Midbrain (tissue), 1 donor: ENCODE data around the gene SPATA33.
"Not testable (repeated sequence)": the region's sequence is repeated elsewhere in the genome, so short reads cannot be mapped to it uniquely, and the experiment has no call there.

Source experiments
- DNase-seq: peaks from one replicate; lab custom pipeline; 2025; lab: John Stamatoyannopoulos, UW

Gene SPATA33

GRCh38 chr16:89629827-89630610 is 27.6 kb upstream of the SPATA33 start:
- DNase-seq: no peak

GRCh38 chr16:89633064-89633631 is 24.5 kb upstream of the SPATA33 start:
- DNase-seq: no peak

- not testable (repeated sequence) for DNase-seq
Measured at GRCh38 chr16:89634463-89635385, 22.9 kb upstream of the SPATA33 start.

- no peak for DNase-seq
Measured at GRCh38 chr16:89636663-89637062, 21.0 kb upstream of the SPATA33 start.

GRCh38 chr16:89637379-89637778 is 20.3 kb upstream of the SPATA33 start:
- DNase-seq: no peak

- no peak for DNase-seq
Measured at GRCh38 chr16:89638455-89638854, 19.2 kb upstream of the SPATA33 start.

- DNase-seq: no peak
Measured at GRCh38 chr16:89639385-89639784, 18.3 kb upstream of the SPATA33 start.

GRCh38 chr16:89641458-89642119 is 16.0 kb upstream of the SPATA33 start:
- no peak for DNase-seq

GRCh38 chr16:89642574-89642973 is 15.1 kb upstream of the SPATA33 start:
- no peak for DNase-seq

- DNase-seq: no peak
Measured at GRCh38 chr16:89643769-89644300, 13.8 kb upstream of the SPATA33 start.

GRCh38 chr16:89645122-89645521 is 12.5 kb upstream of the SPATA33 start:
- no peak for DNase-seq

GRCh38 chr16:89646270-89646669 is 11.4 kb upstream of the SPATA33 start:
- DNase-seq: no peak

- DNase-seq: no peak
Measured at GRCh38 chr16:89646906-89647305, 10.7 kb upstream of the SPATA33 start.

- no peak for DNase-seq
Measured at GRCh38 chr16:89651584-89651983, 6.1 kb upstream of the SPATA33 start.

- DNase-seq: no peak
Measured at GRCh38 chr16:89653656-89654295, 3.9 kb upstream of the SPATA33 start.

- no peak for DNase-seq
Measured at GRCh38 chr16:89655062-89655643, 2.5 kb upstream of the SPATA33 start.

- DNase-seq: no peak
Measured at GRCh38 chr16:89656435-89657121, 1.1 kb upstream of the SPATA33 start.

- DNase-seq: no peak
Measured at GRCh38 chr16:89658221-89658879, 714 bp downstream of the SPATA33 start.

GRCh38 chr16:89660146-89660545 is 2.5 kb downstream of the SPATA33 start:
- DNase-seq: no peak

GRCh38 chr16:89661215-89661614 is 3.6 kb downstream of the SPATA33 start:
- DNase-seq: no peak
